Smooth muscle cell (in vitro differentiated cells): ENCODE results near the gene SENP1. TPM values are rescaled to one million over a fixed set of nuclear protein-coding genes. Genes with fewer than 3 reads are reported as not detected.

Source experiments
- DNase-seq: peaks from one replicate; lab custom pipeline; 2025; ENCODE audit not compliant: unreplicated experiment; lab: John Stamatoyannopoulos, UW
- H2AFZ ChIP-seq: fragments of 200-600 bp; sonication (generic); 2 replicates; pipeline ENCODE4 v1.6.0; 2016; ENCODE audit warnings: antibody characterized with exemption, low read depth, mild to moderate bottlenecking
- H3F3A ChIP-seq: fragments of 200-600 bp; sonication (generic); 2 replicates; pipeline ENCODE4 v1.6.0; 2017; ENCODE audit warnings: antibody characterized with exemption, low read depth
- H3K27ac ChIP-seq: fragments of 200-600 bp; sonication (generic); 2 replicates; pipeline ENCODE4 v1.5.1; 2016; ENCODE audit warnings: low read depth, mild to moderate bottlenecking
- H3K27me3 ChIP-seq: fragments of 200-600 bp; sonication (generic); 2 replicates; pipeline ENCODE4 v1.6.1; 2016; ENCODE audit warnings: low read depth, mild to moderate bottlenecking
- H3K36me3 ChIP-seq: fragments of 200-600 bp; sonication (generic); 2 replicates; pipeline ENCODE4 v1.5.1; 2016; ENCODE audit warnings: low read depth
- H3K4me1 ChIP-seq: fragments of 200-600 bp; sonication (generic); 2 replicates; pipeline ENCODE4 v1.5.1; 2016; ENCODE audit warnings: low read depth
- H3K4me2 ChIP-seq: fragments of 200-600 bp; sonication (generic); 2 replicates; pipeline ENCODE4 v1.6.0; 2016; ENCODE audit warnings: mild to moderate bottlenecking
- H3K4me3 ChIP-seq: fragments of 200-600 bp; sonication (generic); 2 replicates; pipeline ENCODE4 v1.5.1; 2016; ENCODE audit warnings: mild to moderate bottlenecking
- H3K79me2 ChIP-seq: fragments of 200-600 bp; sonication (generic); 2 replicates; pipeline ENCODE4 v1.6.0; 2016; ENCODE audit warnings: low read depth, mild to moderate bottlenecking
- H3K9ac ChIP-seq: fragments of 200-600 bp; sonication (generic); 2 replicates; pipeline ENCODE4 v1.6.0; 2016; ENCODE audit warnings: low read depth
- H3K9me3 ChIP-seq: fragments of 200-600 bp; sonication (generic); replicated peaks from 2 replicates; pipeline ENCODE4 v1.5.1; 2016; ENCODE audit warnings: low read depth
- H4K20me1 ChIP-seq: fragments of 200-600 bp; sonication (generic); 2 replicates; pipeline ENCODE4 v1.6.0; 2016; ENCODE audit warnings: low read depth
- WGBS: methylation state at CpG from one replicate; pipeline ENCODE4 v1.1.7; 2016; ENCODE audit warnings: low lambda C conversion rate; 5-methylcytosine and 5-hydroxymethylcytosine counted together
- polyA plus RNA-seq: library from polyadenylated mRNA; unstranded; fragments of >200 nt; fragmentation: Nextera tagmentation; extraction: Ambion mirVana; gene quantifications from 2 replicates; pipeline ENCODE4 v1.2.1, GENCODE V29; 2016
- total RNA-seq: library from RNA; depleted of rRNA; stranded (reverse); fragments of >200 nt; gene quantifications from 2 replicates; pipeline ENCODE4 v1.2.3, GENCODE V29; 2014
- TF ChIP-seq, protein P1 (sequence below): fragments of 200-600 bp; sonication (generic); IDR thresholded peaks from 2 replicates; pipeline ENCODE4 v1.5.1; 2017; ENCODE audit warnings: borderline replicate concordance, mild to moderate bottlenecking, antibody characterized with exemption; ENCODE audit not compliant: insufficient read depth, poor library complexity, severe bottlenecking

The SENP1 gene
- total and polyA plus RNA-seq, 2 experiments from 2014 or later, result 6.7 to 25.8 TPM

DNA sequence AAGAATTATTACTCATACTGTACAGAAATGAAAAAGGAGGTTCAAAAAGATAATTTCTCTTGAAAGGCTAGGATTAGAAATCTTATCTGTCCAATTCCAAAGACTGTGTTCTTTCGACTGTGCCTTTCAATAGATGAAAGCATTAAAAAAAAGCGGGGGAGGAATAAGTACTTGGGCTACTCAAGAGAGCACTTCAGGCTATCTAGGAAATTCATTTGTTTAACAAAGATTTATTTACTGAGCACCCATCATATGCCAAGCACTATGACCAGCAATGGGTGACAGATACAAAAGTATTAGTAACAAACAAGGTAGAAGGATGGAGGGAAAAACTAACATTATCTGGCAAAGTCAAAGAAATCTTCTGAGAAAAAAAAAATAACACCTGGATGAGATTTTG is 37.4 kb downstream of the SENP1 start:
- WGBS, result 84% methylated on average over 2 of the region's 2 CpGs
- no peaks in the 10 kb centered on the region for H3K79me2 ChIP-seq
- H3K4me1 ChIP-seq, result no peaks in the 10 kb centered on the region
- no peak for DNase-seq
- H2AFZ ChIP-seq, result no peak overlapping the region
- H3K4me2 ChIP-seq, result no peak overlapping the region
- H4K20me1 ChIP-seq, result no peaks in the 10 kb centered on the region
- peaks cover 21% of the 10 kb centered on the region for H3K36me3 ChIP-seq
- H3K9ac ChIP-seq, result no peak overlapping the region
- no peaks in the 10 kb centered on the region for H3K27me3 ChIP-seq
- H3K9me3 ChIP-seq, result no peaks in the 10 kb centered on the region
- H3F3A ChIP-seq, result no peaks in the 10 kb centered on the region
- H3K27ac ChIP-seq, result no peak overlapping the region
- TF ChIP-seq, protein P1, sequence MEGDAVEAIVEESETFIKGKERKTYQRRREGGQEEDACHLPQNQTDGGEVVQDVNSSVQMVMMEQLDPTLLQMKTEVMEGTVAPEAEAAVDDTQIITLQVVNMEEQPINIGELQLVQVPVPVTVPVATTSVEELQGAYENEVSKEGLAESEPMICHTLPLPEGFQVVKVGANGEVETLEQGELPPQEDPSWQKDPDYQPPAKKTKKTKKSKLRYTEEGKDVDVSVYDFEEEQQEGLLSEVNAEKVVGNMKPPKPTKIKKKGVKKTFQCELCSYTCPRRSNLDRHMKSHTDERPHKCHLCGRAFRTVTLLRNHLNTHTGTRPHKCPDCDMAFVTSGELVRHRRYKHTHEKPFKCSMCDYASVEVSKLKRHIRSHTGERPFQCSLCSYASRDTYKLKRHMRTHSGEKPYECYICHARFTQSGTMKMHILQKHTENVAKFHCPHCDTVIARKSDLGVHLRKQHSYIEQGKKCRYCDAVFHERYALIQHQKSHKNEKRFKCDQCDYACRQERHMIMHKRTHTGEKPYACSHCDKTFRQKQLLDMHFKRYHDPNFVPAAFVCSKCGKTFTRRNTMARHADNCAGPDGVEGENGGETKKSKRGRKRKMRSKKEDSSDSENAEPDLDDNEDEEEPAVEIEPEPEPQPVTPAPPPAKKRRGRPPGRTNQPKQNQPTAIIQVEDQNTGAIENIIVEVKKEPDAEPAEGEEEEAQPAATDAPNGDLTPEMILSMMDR, result no peak
- no peak overlapping the region for H3K4me3 ChIP-seq

DNA sequence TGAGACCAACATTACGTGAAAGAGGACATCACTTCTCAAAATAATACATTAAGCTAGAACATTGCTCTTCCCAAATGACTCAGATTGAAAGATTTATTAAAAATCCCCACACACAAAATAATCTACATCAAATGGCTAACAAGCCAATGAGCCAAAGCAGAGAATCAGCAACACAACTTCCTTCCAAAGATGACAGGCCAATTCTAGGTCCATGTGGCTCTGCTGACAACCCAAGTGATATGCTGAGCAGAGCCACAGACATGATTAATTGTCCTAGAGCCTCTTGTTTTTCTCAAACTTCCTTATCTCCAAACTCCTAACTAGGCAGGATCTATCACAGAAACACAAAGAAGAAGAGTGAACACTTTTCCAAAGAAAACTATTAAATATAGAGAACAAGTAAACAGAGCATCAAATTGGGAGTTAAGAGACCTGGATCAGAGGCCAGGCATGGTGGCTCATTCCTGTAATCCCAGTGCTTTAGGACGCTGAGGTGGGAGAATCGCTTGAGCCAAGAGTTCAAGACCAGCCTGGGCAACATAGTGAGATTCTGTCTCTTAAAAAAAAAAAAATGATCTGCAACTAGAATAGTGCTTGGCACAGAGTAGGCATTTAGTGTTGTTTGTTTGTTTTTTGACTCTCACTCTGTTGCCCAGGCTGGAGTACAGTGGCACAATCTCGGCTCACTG is 38.5 kb downstream of the SENP1 start:
- no peaks in the 10 kb centered on the region for H3K27me3 ChIP-seq
- no peak overlapping the region for H3K9ac ChIP-seq
- H3K4me3 ChIP-seq, result no peak overlapping the region
- no peaks in the 10 kb centered on the region for H3K79me2 ChIP-seq
- no peak for DNase-seq
- WGBS, result 97% methylated on average over 4 of the region's 4 CpGs
- H3K36me3 ChIP-seq, result peaks cover 25% of the 10 kb centered on the region
- no peaks in the 10 kb centered on the region for H3K4me1 ChIP-seq
- TF ChIP-seq, protein P1, result no peak
- H3K9me3 ChIP-seq, result no peaks in the 10 kb centered on the region
- H3K27ac ChIP-seq, result no peak overlapping the region
- no peaks in the 10 kb centered on the region for H4K20me1 ChIP-seq
- no peak overlapping the region for H3K4me2 ChIP-seq
- no peaks in the 10 kb centered on the region for H3F3A ChIP-seq
- no peak overlapping the region for H2AFZ ChIP-seq

DNA sequence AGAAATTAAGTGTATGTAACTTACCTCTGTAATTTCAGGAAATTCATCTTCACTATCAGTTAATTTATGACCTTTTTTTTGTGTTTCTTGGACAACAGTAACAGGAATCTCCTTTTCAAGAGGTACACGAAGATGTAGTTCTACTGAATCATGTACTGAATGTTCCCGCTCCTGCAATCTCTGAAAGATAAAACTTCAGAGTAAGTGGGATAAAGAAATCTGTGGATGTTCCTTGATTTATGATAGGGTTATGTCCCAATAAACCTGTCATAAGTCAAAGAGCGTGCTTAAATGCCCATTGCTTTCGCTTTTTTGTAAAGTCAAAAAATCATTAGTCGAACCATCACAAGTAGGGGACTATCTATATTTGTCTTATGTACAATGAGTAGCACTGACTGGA is 40.8 kb downstream of the SENP1 start:
- peaks cover 24% of the 10 kb centered on the region for H3K36me3 ChIP-seq
- no peak overlapping the region for H3K27ac ChIP-seq
- H3K79me2 ChIP-seq, result no peaks in the 10 kb centered on the region
- no peak overlapping the region for H2AFZ ChIP-seq
- WGBS, result 92% methylated on average over 5 of the region's 5 CpGs
- no peaks in the 10 kb centered on the region for H3F3A ChIP-seq
- DNase-seq, result no peak
- no peaks in the 10 kb centered on the region for H3K27me3 ChIP-seq
- H3K9ac ChIP-seq, result no peak overlapping the region
- no peak overlapping the region for H3K4me3 ChIP-seq
- H3K4me1 ChIP-seq, result no peaks in the 10 kb centered on the region
- H3K9me3 ChIP-seq, result no peaks in the 10 kb centered on the region
- no peak overlapping the region for H3K4me2 ChIP-seq
- H4K20me1 ChIP-seq, result no peaks in the 10 kb centered on the region
- TF ChIP-seq, protein P1, result no peak

DNA sequence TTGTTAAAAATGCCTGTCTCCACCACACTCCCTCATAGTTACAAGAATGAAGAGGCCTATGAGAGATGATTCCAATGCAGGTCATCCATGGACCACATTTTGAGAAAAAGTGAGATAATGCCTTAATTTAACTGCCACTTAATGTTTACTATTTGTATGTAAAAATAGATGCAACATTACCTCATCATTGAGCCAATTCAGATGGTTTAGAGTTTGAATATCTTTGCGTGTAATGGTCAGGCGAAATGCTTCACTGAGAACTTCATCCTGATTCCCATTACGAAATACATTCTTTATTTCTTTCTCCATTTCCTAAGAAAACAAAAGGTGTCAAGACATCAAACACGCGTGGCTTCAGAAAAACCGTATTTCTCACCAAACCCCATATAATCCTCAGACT is 42.3 kb downstream of the SENP1 start:
- Histone ChIP-seq H2AFZ (no peak overlapping the region), H3K9me3 (no peaks in the 10 kb centered on the region), H3K79me2 (no peaks in the 10 kb centered on the region), H3K4me1 (no peaks in the 10 kb centered on the region), H3K27ac (no peak overlapping the region), H3K4me3 (no peak overlapping the region), H3K36me3 (peaks cover 39% of the 10 kb centered on the region), H4K20me1 (no peaks in the 10 kb centered on the region), H3F3A (no peaks in the 10 kb centered on the region), H3K9ac (no peak overlapping the region), H3K4me2 (no peak overlapping the region), H3K27me3 (no peaks in the 10 kb centered on the region)
- DNase-seq, result no peak
- over 99% methylated on average over 6 of the region's 6 CpGs for WGBS
- TF ChIP-seq, protein P1, result no peak
